GM20000 (cell line): Measurements from ENCODE around the gene GNAT2.

ENCODE experiments used
- DNase-seq: peaks from one replicate; pipeline ENCODE4 v3.0.0; 2012; ENCODE audit warnings: low spot score
- TF ChIP-seq, protein P1 (sequence below): IDR thresholded peaks from 2 replicates; pipeline ENCODE4 v1.5.1; 2012; ENCODE audit warnings: mild to moderate bottlenecking, control low read depth; ENCODE audit errors: extremely low read depth, missing control alignments

The GNAT2 gene

DNA sequence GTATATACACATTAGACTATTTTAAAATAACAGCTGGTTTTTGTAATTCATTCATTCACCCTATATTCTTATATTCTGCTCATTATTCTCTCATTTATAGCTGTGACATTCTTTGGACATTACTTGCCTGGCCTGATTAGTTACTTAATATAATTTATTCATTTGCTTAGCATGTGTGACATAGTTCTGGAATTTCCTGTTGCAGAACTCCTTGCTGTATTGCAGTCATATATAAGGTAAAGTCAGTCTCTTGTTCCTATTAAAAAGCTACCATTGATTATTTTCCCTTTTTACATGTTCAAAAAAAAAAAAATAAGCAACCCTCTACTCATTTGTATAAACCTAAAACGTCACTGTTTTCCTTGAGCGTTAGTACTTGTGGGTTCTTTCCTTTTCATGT lies 23.9 kb downstream of the GNAT2 start:
- no peak for DNase-seq
- TF ChIP-seq, protein P1, sequence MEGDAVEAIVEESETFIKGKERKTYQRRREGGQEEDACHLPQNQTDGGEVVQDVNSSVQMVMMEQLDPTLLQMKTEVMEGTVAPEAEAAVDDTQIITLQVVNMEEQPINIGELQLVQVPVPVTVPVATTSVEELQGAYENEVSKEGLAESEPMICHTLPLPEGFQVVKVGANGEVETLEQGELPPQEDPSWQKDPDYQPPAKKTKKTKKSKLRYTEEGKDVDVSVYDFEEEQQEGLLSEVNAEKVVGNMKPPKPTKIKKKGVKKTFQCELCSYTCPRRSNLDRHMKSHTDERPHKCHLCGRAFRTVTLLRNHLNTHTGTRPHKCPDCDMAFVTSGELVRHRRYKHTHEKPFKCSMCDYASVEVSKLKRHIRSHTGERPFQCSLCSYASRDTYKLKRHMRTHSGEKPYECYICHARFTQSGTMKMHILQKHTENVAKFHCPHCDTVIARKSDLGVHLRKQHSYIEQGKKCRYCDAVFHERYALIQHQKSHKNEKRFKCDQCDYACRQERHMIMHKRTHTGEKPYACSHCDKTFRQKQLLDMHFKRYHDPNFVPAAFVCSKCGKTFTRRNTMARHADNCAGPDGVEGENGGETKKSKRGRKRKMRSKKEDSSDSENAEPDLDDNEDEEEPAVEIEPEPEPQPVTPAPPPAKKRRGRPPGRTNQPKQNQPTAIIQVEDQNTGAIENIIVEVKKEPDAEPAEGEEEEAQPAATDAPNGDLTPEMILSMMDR = no peak

DNA sequence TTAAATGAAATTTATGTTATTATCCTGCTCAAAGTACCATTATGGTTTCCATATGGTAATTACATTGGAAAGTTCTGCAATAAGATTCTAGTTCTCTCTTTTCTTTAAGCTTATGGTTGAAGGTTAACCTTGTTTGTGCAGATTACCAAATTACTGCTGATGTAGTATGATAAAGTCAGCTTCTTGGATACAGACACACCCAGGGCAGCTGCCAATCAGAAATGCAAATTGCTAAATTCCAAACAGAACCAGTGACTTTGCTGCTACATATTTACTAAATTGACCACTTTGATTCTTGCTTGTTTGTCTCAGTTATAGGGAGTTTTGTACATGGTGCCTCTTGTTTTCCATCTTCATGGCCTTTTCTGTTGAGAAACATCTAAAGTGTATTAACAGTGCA lies 26.5 kb downstream of the GNAT2 start:
- TF ChIP-seq, protein P1 = no peak
- DNase-seq = no peak

GRCh38 chr1:109589679-109590078 lies 29.7 kb downstream of the GNAT2 start:
- no peak for DNase-seq
- TF ChIP-seq, protein P1 = no peak

- DNase-seq = no peak
- TF ChIP-seq, protein P1 = no peak
Observed at GRCh38 chr1:109589177-109589576, 30.2 kb downstream of the GNAT2 start.

- no peak for DNase-seq
- TF ChIP-seq, protein P1 = no peak
Observed at GRCh38 chr1:109586055-109586454, 33.4 kb downstream of the GNAT2 start.

DNA sequence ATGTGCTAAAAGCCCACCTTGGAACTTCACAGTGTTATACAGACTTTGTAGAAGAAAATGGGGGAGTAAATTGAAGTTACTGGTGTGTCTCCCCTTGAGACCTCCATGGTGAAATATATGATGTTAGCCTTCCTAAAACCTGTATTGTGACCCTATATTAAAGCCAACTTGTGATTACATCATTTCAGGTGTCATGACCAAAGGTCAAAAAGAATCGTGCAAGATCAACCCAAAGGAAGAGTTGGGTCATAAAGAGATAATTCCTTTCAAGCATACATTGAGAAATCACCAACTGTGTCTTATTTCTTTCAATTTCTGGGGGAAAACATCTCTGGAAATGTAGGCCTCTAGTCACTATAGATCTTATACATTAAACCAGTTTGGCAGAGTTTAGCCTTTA lies 34.6 kb downstream of the GNAT2 start:
- TF ChIP-seq, protein P1 = no peak
- no peak for DNase-seq

- no peak for DNase-seq
- TF ChIP-seq, protein P1 = no peak
Observed at GRCh38 chr1:109582021-109582420, 37.4 kb downstream of the GNAT2 start.
